Activated CD4-positive, alpha-beta T cell treated with anti-CD3 and anti-CD28 coated beads, Interleukin-2, Interleukin-6, amounts not matched to agents 100 ng/mL and 50 ng/mL, durations not matched to agents 16 hours and 8 hours (primary cell): ENCODE measurements around the gene PPRC1.

ENCODE experiments used
- DNase-seq: peaks from one replicate; pipeline ENCODE4 v3.0.0-alpha.2; 2020

Gene PPRC1

DNA sequence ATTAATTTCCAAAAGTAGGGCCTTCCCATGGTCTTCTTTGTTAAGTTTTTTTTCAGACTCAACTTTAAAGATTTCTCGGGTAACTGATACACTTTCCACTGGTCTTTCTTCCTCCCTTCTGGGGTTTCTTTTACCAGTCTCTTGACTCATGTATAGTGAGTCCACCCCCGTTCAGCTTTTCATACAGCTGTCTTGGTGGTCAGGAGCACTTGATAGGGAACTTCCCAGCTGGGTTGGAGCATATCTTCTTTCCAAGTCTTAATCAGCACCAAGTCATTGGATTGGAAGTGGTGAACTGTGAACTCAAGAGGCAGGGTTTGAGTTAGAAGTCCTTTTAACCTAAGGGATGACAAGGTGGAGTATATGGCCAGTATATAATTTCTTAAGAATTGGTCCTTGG, 64.1 kb downstream of the PPRC1 start:
- DNase-seq, result no peak

- DNase-seq, result no peak
These were observed 65.2 kb downstream of the PPRC1 start for GRCh38 chr10:102198027-102198426.
